Left ventricle myocardium inferior (tissue), 1 donor: ENCODE results near the gene PRPF40B. TPM values are rescaled to one million over a fixed set of nuclear protein-coding genes. Genes with fewer than 3 reads are reported as not detected.
A peak's percentile ranks its signal among the peaks of the same experiment; 100 is the strongest.

ENCODE experiments used
- DNase-seq: peaks from one replicate; pipeline ENCODE4 v3.0.0-alpha.2; 2020
- H3K27ac ChIP-seq: fragments of 200-600 bp; replicated peaks from 2 replicates; pipeline ENCODE4 v1.8.0; 2021
- H3K27me3 ChIP-seq: fragments of 200-600 bp; 2 replicates; pipeline ENCODE4 v1.8.0; 2021; ENCODE audit warnings: low read depth
- H3K36me3 ChIP-seq: fragments of 200-600 bp; 2 replicates; pipeline ENCODE4 v1.8.0; 2021
- H3K4me1 ChIP-seq: fragments of 200-600 bp; 2 replicates; pipeline ENCODE4 v1.8.0; 2021
- H3K4me3 ChIP-seq: fragments of 200-600 bp; 2 replicates; pipeline ENCODE4 v1.8.0; 2021; ENCODE audit warnings: mild to moderate bottlenecking, moderate library complexity
- H3K9me3 ChIP-seq: fragments of 200-600 bp; replicated peaks from 2 replicates; pipeline ENCODE4 v1.8.0; 2021
- intact Hi-C: fragments of 100-400 bp; cut with micrococcal nuclease; formaldehyde crosslinking; loops from one replicate; pipeline ENCODE4 v1.11.0; 2022
- total RNA-seq: library from RNA; stranded (reverse); fragmentation: NEBNext Ultra II Directional; extraction: Animal tissue kit (Norgen Biotek cat#: 25700); gene quantifications from one replicate; pipeline ENCODE4 v1.2.1, GENCODE V29; 2021
- TF ChIP-seq, protein P1 (sequence below): fragments of 200-600 bp; IDR thresholded peaks from 2 replicates; pipeline ENCODE4 v1.8.0; 2021; ENCODE audit warnings: antibody characterized with exemption, mild to moderate bottlenecking, borderline replicate concordance
- donor health status: DM: no; HTN: yes; CAD: no; lungs with severe emphysema.

PRPF40B gene
- total RNA-seq, 1 donor from 2014 or later: 22.0 TPM

DNA sequence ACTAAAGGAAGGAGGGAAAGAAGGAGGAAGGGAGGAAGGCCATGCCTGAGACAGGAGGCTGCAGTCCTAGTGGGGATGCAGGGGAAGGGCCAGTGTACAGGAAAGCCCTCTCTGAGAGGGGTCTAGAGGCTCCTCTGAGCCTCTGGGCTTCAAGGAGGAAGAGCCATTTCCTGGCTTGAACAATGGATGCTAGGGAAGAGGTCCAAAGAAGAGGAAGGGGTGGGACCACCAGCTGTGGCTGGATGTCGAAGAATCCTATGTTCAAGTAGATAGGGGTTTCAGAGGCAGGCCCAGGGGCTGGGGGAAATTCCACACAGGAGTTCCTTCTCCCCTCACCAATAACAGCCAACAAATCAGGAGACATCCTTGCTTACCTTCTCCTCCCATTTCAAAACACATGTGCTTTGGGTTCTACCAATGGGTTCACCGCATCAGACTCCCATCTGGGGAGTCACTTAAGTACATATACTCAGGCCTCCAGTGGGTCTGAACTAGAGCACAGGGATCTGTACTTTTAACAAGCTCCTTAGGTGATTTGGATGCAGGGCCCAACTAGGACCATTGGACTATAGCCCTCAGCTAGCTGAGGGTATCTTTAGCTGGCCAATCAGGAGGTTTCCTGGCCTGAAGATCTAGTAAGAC, 32.4 kb downstream of the PRPF40B start:
- TF ChIP-seq, protein P1, sequence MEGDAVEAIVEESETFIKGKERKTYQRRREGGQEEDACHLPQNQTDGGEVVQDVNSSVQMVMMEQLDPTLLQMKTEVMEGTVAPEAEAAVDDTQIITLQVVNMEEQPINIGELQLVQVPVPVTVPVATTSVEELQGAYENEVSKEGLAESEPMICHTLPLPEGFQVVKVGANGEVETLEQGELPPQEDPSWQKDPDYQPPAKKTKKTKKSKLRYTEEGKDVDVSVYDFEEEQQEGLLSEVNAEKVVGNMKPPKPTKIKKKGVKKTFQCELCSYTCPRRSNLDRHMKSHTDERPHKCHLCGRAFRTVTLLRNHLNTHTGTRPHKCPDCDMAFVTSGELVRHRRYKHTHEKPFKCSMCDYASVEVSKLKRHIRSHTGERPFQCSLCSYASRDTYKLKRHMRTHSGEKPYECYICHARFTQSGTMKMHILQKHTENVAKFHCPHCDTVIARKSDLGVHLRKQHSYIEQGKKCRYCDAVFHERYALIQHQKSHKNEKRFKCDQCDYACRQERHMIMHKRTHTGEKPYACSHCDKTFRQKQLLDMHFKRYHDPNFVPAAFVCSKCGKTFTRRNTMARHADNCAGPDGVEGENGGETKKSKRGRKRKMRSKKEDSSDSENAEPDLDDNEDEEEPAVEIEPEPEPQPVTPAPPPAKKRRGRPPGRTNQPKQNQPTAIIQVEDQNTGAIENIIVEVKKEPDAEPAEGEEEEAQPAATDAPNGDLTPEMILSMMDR: peak; percentile 21
- no peak for DNase-seq
- intact Hi-C loops: no loop called here
- H3K9me3 ChIP-seq: no peaks in the 10 kb centered on the region
- peaks cover 75% of the 10 kb centered on the region for H3K4me1 ChIP-seq
- no peak overlapping the region for H3K4me3 ChIP-seq
- peaks cover 75% of the 10 kb centered on the region for H3K36me3 ChIP-seq
- H3K27ac ChIP-seq: peak overlapping the region; percentile 93
- H3K27me3 ChIP-seq: no peaks in the 10 kb centered on the region

- TF ChIP-seq, protein P1: no peak
- H3K36me3 ChIP-seq: peaks cover 49% of the 10 kb centered on the region
- peaks cover 96% of the 10 kb centered on the region for H3K4me1 ChIP-seq
- H3K27ac ChIP-seq: peak overlapping the region; percentile 93
- H3K27me3 ChIP-seq: no peaks in the 10 kb centered on the region
- no peaks in the 10 kb centered on the region for H3K9me3 ChIP-seq
- intact Hi-C loops: no loop called here
- no peak for DNase-seq
- no peak overlapping the region for H3K4me3 ChIP-seq
Observed at GRCh38 chr12:49658276-49658675, 34.9 kb downstream of the PRPF40B start.

DNA sequence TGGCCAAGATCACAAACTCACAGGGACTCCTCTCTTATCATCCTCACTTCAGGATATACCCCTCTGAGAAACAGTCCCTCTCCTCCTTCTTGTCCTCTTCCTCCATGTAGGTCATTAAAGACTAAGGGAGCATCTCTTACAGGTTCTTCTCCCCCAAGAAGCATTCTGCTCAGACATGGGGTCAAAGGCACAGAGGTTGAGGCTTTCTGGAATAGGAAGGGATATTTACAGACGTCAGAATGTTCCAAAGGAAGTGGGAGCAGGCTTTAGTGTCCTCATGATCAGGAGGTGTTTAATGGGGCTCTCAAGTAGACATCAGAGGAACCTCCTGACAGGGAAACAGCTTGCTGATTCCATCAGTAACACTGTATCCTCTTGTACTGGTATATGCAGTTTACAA, 36.4 kb downstream of the PRPF40B start:
- no peaks in the 10 kb centered on the region for H3K27me3 ChIP-seq
- peak overlapping the region; percentile 93 for H3K27ac ChIP-seq
- H3K9me3 ChIP-seq: no peaks in the 10 kb centered on the region
- no peak for DNase-seq
- intact Hi-C loops: no loop called here
- TF ChIP-seq, protein P1: no peak
- no peak overlapping the region for H3K4me3 ChIP-seq
- H3K4me1 ChIP-seq: peaks cover 100% of the 10 kb centered on the region
- peaks cover 35% of the 10 kb centered on the region for H3K36me3 ChIP-seq

GRCh38 chr12:49661191-49661590, 37.8 kb downstream of the PRPF40B start:
- no peak overlapping the region for H3K4me3 ChIP-seq
- intact Hi-C loops: no loop called here
- H3K27ac ChIP-seq: peak overlapping the region; percentile 93
- no peak for DNase-seq
- no peaks in the 10 kb centered on the region for H3K27me3 ChIP-seq
- TF ChIP-seq, protein P1: no peak
- H3K36me3 ChIP-seq: peaks cover 35% of the 10 kb centered on the region
- H3K9me3 ChIP-seq: no peaks in the 10 kb centered on the region
- peaks cover 100% of the 10 kb centered on the region for H3K4me1 ChIP-seq

DNA sequence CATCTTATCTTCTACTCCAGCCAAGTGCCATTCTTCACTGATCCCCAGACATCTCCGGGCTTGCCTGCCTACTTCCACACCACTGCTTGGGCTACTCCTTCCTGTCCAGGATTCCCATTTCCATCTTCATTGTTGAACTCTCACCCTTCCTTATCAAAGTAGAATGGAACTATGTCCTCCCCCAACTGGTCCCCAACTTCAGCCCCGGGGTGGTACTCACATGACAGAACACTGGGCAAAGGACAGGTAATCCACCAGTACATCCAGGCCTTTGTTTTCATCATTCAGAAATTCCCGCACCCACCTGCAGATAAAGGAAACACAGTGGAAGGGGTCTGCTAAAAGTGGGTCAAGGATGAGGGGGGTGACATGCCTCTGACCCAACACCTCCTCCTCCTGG, 38.4 kb downstream of the PRPF40B start:
- Histone ChIP-seq H3K4me3 (no peak overlapping the region), H3K27ac (peak overlapping the region; percentile 93), H3K36me3 (peaks cover 31% of the 10 kb centered on the region), H3K27me3 (no peaks in the 10 kb centered on the region), H3K4me1 (peaks cover 100% of the 10 kb centered on the region), H3K9me3 (no peaks in the 10 kb centered on the region)
- TF ChIP-seq, protein P1: no peak
- intact Hi-C loops: no loop called here
- no peak for DNase-seq
